Mammary epithelial cell (primary cell): ENCODE measurements around the gene KIF13A.

Experiments
- EZH2 ChIP-seq: IDR thresholded peaks from 2 replicates; pipeline ENCODE4 v1.6.1; 2012; ENCODE audit warnings: low read length, inconsistent platforms, borderline replicate concordance
- TF ChIP-seq, protein P1 (sequence below), 2 donors: IDR thresholded peaks in 1 of 2; conservative IDR thresholded peaks in 1 of 2; 2 replicates each; pipeline ENCODE4 v1.5.1; 2011 to 2012; ENCODE audit warnings: inconsistent platforms in 2 of 2, low read length in 2 of 2, mild to moderate bottlenecking in 2 of 2, control low read depth in 1 of 2, low read depth in 1 of 2; ENCODE audit not compliant: insufficient read depth in 1 of 2; ENCODE audit errors: extremely low read depth in 1 of 2

DNA sequence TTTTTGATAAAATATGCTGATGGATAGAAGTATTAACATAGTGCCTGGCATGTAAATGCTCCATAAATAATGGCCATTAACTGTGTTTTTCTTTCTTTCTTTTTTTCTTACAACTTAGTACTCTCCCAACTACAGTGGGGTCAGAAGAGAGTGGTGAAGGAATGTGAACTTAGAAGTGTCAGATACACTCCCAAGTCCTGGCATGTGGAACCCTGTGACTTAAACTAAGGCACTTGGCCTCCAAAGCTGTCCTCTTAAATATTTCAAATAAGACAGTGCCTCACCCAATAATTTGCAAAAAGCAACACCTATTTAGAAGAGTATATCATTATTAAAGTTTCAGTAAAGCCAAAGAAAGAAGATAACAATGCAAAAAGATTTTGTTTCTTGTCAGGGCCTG lies 151.7 kb downstream of the KIF13A start:
- TF ChIP-seq, protein P1, sequence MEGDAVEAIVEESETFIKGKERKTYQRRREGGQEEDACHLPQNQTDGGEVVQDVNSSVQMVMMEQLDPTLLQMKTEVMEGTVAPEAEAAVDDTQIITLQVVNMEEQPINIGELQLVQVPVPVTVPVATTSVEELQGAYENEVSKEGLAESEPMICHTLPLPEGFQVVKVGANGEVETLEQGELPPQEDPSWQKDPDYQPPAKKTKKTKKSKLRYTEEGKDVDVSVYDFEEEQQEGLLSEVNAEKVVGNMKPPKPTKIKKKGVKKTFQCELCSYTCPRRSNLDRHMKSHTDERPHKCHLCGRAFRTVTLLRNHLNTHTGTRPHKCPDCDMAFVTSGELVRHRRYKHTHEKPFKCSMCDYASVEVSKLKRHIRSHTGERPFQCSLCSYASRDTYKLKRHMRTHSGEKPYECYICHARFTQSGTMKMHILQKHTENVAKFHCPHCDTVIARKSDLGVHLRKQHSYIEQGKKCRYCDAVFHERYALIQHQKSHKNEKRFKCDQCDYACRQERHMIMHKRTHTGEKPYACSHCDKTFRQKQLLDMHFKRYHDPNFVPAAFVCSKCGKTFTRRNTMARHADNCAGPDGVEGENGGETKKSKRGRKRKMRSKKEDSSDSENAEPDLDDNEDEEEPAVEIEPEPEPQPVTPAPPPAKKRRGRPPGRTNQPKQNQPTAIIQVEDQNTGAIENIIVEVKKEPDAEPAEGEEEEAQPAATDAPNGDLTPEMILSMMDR (conservative IDR thresholded peaks at IDR 0.05 in 1 of 2, IDR thresholded peaks at IDR 0.05 in 1 of 2; ENCODE audit: extremely low read depth in 1 of 2, insufficient read depth in 1 of 2, low read depth in 1 of 2, low read length in 2 of 2) = no peak
- TF ChIP-seq EZH2 = no peak
